ENCODE measurements around the gene TRIM17. TPM values are rescaled to one million over a fixed set of nuclear protein-coding genes. Genes with fewer than 3 reads are reported as not detected.

The TRIM17 gene
- total RNA-seq, 1 experiment from 2014 or later, result not detected

DNA sequence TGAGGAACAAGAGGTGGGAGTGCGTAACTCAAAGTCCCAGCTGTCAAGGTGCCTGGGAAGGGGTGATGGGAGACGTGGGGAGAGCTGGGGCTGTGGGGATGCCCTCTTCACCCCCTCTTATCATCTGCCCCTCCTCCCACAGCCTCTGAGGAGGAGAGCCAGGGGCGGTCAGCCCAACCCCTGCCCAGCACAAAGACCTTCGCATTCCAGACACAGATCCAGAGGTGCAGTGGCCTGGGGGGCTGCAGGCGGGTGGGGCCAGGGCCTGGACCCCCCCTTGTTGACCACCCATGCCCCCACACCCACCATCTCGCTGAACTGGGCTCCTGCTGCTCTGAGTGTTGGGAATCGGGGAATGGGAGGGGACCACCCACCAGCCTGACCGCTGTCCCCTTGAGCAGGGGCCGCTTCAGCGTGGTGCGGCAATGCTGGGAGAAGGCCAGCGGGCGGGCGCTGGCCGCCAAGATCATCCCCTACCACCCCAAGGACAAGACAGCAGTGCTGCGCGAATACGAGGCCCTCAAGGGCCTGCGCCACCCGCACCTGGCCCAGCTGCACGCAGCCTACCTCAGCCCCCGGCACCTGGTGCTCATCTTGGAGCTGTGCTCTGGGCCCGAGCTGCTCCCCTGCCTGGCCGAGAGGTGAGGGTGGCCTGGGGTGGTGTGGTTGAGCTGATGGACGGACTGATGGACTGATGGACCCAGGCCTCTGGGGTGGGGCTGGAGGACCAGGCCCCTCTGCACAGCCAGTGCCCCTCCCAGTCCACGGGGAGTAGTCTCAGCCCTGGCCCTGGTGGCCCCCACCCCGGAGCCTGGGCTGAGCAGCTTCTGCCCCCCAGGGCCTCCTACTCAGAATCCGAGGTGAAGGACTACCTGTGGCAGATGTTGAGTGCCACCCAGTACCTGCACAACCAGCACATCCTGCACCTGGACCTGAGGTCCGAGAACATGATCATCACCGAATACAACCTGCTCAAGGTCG, 39.7 kb downstream of the TRIM17 start:
- DNase-seq, result no peak

DNA sequence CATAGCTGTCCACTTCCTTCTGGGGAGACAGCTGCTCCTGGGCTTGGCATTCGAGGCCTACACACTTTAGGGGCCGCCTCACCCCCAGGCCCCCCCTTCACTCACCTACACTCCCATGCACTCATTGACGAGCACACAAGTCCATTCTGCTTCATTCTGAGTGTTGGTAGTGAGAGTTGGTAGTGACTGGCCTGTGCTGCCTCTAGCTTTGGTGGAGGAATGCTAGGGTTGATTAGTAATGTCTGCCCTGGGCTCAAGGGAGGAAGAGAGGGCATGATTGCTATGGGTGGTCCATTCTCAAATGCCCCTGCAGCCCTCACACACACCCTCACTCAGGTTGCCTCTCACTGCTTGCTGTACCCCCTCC, 40.4 kb downstream of the TRIM17 start:
- no peak for DNase-seq
- no peak overlapping the region for H3K9ac ChIP-seq (ENCODE audit: low read length)
- no peaks in the 10 kb centered on the region for H3K36me3 ChIP-seq (ENCODE audit: insufficient read depth, low read length)
- no peaks in the 10 kb centered on the region for H3K9me2 ChIP-seq (replicated peaks; ENCODE audit: insufficient read depth, low read length)
- no peak overlapping the region for H3K4me2 ChIP-seq (ENCODE audit: low read depth, low read length, poor library complexity, severe bottlenecking)
- H2AFZ ChIP-seq (ENCODE audit: low read length), result no peak overlapping the region
- H3K79me2 ChIP-seq (ENCODE audit: low read length), result no peaks in the 10 kb centered on the region
- no peak overlapping the region for H3K4me3 ChIP-seq (ENCODE audit: low read length)
- no peaks in the 10 kb centered on the region for H3K4me1 ChIP-seq (ENCODE audit: low read length)
- H4K20me1 ChIP-seq (ENCODE audit: insufficient read depth, low read depth, low read length), result no peaks in the 10 kb centered on the region
- no peaks in the 10 kb centered on the region for H3K9me3 ChIP-seq (ENCODE audit: low read length)
- H3K27me3 ChIP-seq (ENCODE audit: low read length), result no peaks in the 10 kb centered on the region
- no peak overlapping the region for H3K27ac ChIP-seq (ENCODE audit: low read length)

More for the DNA sequence above, 39.7 kb downstream of the TRIM17 start:
- Histone ChIP-seq H3K79me2 (ENCODE audit: low read length) (no peaks in the 10 kb centered on the region), H3K9me2 (replicated peaks; ENCODE audit: insufficient read depth, low read length) (no peaks in the 10 kb centered on the region), H3K4me2 (ENCODE audit: low read depth, low read length, poor library complexity, severe bottlenecking) (no peak overlapping the region), H3K9ac (ENCODE audit: low read length) (no peak overlapping the region), H4K20me1 (ENCODE audit: insufficient read depth, low read depth, low read length) (no peaks in the 10 kb centered on the region), H3K27ac (ENCODE audit: low read length) (no peak overlapping the region), H3K9me3 (ENCODE audit: low read length) (no peaks in the 10 kb centered on the region), H3K27me3 (ENCODE audit: low read length) (no peaks in the 10 kb centered on the region), H3K36me3 (ENCODE audit: insufficient read depth, low read length) (no peaks in the 10 kb centered on the region), H3K4me1 (ENCODE audit: low read length) (no peaks in the 10 kb centered on the region), H3K4me3 (ENCODE audit: low read length) (no peak overlapping the region), H2AFZ (ENCODE audit: low read length) (no peak overlapping the region)

DNA sequence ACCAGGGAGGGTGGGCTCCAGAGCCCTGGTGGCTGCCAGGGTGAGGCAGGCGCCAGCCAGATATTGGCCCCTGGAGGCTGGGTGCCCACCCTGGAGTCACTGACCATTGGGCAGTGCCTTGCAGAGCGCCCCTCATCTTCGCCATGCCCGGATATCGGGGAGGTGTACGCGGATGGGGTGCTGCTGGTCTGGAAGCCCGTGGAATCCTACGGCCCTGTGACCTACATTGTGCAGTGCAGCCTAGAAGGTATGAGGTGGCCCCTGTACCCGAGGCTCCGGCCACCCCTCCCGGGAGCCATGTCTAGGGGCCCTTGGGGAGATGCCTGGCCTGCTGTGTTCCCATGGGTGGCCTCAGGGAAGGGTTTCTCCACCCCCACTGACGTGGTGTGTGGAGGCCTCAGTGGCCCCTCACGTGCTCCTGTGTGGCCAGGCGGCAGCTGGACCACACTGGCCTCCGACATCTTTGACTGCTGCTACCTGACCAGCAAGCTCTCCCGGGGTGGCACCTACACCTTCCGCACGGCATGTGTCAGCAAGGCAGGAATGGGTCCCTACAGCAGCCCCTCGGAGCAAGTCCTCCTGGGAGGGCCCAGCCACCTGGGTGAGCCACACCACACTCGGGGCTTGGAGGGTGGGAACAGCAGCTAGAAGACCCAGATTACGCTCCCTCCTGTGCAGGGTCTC, 40.9 kb downstream of the TRIM17 start:
- Histone ChIP-seq H3K27me3 (ENCODE audit: low read length) (no peaks in the 10 kb centered on the region), H3K27ac (ENCODE audit: low read length) (no peak overlapping the region), H3K4me2 (ENCODE audit: low read depth, low read length, poor library complexity, severe bottlenecking) (no peak overlapping the region), H3K36me3 (ENCODE audit: insufficient read depth, low read length) (no peaks in the 10 kb centered on the region), H3K9ac (ENCODE audit: low read length) (no peak overlapping the region), H4K20me1 (ENCODE audit: insufficient read depth, low read depth, low read length) (no peaks in the 10 kb centered on the region), H2AFZ (ENCODE audit: low read length) (no peak overlapping the region), H3K9me3 (ENCODE audit: low read length) (no peaks in the 10 kb centered on the region), H3K9me2 (replicated peaks; ENCODE audit: insufficient read depth, low read length) (no peaks in the 10 kb centered on the region), H3K4me1 (ENCODE audit: low read length) (no peaks in the 10 kb centered on the region), H3K4me3 (ENCODE audit: low read length) (no peak overlapping the region), H3K79me2 (ENCODE audit: low read length) (no peaks in the 10 kb centered on the region)
- no peak for DNase-seq

DNA sequence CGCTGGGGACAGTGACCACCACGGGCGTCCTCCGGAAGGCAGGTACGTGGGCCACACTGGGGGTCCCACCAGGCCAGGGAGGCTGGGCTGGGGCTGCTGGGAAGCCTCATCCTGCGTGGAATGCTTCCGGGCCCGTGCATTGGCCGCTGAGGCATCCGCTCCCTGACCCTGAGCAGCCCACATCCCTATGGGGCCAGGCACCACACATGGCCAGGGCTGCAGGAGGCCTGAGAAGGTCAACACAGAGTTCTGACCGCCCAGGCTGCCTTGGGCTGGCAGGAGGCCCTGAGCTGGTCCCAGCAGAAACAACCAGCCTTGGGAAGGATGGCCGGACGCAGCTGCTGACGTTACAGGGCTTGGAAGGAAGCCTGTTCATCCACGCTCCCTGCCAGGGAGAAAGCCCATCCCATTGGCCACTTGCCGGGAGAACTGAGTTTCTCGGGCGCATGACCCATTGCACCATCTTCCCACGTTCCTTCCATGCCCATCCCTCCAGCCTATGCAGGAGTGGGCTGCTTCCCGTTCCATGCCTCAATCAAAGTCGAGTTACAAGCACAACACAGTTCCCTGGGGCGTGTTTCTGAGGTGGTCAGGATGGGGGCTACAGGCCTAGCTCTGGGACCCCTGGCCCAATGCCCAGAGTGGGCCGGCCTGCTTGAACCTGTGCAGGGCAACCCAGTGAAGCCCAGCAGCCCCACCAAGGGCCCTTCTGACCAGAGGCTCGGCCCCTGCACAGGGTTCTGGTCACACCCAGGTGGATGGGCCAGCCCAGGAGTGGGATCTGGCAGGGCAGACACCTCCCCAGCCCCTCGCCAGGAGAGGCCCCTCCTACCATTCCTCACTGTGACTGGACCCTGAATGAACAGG, 41.7 kb downstream of the TRIM17 start:
- no peak for DNase-seq
- no peaks in the 10 kb centered on the region for H3K36me3 ChIP-seq (ENCODE audit: insufficient read depth, low read length)
- peaks cover 4% of the 10 kb centered on the region; the same call in 1 of the 2 replicates for H3K4me1 ChIP-seq (ENCODE audit: low read length)
- H4K20me1 ChIP-seq (ENCODE audit: insufficient read depth, low read depth, low read length), result 0 out of 2 replicates have a peak, but pooled peaks cover 1% of the 10 kb centered on the region
- no peak overlapping the region for H3K4me2 ChIP-seq (ENCODE audit: low read depth, low read length, poor library complexity, severe bottlenecking)
- H3K4me3 ChIP-seq (ENCODE audit: low read length), result no peak overlapping the region
- no peaks in the 10 kb centered on the region for H3K27me3 ChIP-seq (ENCODE audit: low read length)
- H3K9me2 ChIP-seq (replicated peaks; ENCODE audit: insufficient read depth, low read length), result no peaks in the 10 kb centered on the region
- no peak overlapping the region for H3K9ac ChIP-seq (ENCODE audit: low read length)
- H2AFZ ChIP-seq (ENCODE audit: low read length), result no peak overlapping the region
- H3K79me2 ChIP-seq (ENCODE audit: low read length), result no peaks in the 10 kb centered on the region
- H3K9me3 ChIP-seq (ENCODE audit: low read length), result no peaks in the 10 kb centered on the region
- no peak overlapping the region for H3K27ac ChIP-seq (ENCODE audit: low read length)

DNA sequence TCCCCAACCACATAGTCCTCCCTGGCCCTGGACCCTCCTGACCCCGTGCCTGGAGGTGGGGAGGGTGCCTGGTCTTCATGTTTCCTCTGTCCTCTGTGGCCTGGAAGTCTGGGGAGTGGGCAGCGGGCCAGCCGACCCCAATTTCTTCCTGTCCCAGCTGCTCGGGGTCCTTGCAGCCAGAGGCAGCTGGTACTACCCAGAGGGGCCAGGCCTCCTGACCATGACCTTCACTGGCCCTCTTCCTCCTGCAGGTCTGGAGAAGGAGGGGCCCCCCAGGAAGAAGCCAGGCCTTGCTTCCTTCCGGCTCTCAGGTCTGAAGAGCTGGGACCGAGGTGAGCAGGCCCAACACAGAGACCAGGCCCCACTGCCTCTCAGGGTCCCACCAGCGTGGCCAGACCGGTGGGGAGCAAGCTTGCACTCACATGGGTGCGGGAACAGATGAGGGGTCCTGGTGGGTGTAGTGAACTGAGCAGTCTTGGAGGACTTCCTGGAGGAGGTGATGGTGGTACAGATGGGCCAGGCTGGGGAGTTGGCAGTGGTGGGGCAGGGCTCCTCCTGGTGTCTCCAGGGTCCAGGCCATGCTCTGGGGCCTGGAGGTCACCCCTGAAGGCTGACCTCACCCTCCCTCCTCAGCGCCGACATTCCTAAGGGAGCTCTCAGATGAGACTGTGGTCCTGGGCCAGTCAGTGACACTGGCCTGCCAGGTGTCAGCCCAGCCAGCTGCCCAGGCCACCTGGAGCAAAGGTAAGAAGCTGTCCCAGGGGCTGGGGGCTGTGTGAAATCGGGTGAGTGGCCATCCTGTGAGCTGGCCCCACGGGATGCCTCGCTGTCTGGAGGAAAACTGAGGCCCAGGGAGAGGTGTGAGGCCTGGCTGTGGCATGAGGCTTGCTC, 42.7 kb downstream of the TRIM17 start:
- no peak overlapping the region for H3K9ac ChIP-seq (ENCODE audit: low read length)
- no peaks in the 10 kb centered on the region for H3K36me3 ChIP-seq (ENCODE audit: insufficient read depth, low read length)
- no peak overlapping the region for H3K27ac ChIP-seq (ENCODE audit: low read length)
- H3K27me3 ChIP-seq (ENCODE audit: low read length), result no peaks in the 10 kb centered on the region
- no peak overlapping the region for H2AFZ ChIP-seq (ENCODE audit: low read length)
- DNase-seq, result no peak
- no peaks in the 10 kb centered on the region for H3K9me2 ChIP-seq (replicated peaks; ENCODE audit: insufficient read depth, low read length)
- peaks cover 6% of the 10 kb centered on the region; the same call in 1 of the 2 replicates for H4K20me1 ChIP-seq (ENCODE audit: insufficient read depth, low read depth, low read length)
- H3K4me3 ChIP-seq (ENCODE audit: low read length), result no peak overlapping the region
- peaks cover 8% of the 10 kb centered on the region for H3K4me1 ChIP-seq (ENCODE audit: low read length)
- H3K9me3 ChIP-seq (ENCODE audit: low read length), result no peaks in the 10 kb centered on the region
- no peak overlapping the region for H3K4me2 ChIP-seq (ENCODE audit: low read depth, low read length, poor library complexity, severe bottlenecking)
- H3K79me2 ChIP-seq (ENCODE audit: low read length), result no peaks in the 10 kb centered on the region

DNA sequence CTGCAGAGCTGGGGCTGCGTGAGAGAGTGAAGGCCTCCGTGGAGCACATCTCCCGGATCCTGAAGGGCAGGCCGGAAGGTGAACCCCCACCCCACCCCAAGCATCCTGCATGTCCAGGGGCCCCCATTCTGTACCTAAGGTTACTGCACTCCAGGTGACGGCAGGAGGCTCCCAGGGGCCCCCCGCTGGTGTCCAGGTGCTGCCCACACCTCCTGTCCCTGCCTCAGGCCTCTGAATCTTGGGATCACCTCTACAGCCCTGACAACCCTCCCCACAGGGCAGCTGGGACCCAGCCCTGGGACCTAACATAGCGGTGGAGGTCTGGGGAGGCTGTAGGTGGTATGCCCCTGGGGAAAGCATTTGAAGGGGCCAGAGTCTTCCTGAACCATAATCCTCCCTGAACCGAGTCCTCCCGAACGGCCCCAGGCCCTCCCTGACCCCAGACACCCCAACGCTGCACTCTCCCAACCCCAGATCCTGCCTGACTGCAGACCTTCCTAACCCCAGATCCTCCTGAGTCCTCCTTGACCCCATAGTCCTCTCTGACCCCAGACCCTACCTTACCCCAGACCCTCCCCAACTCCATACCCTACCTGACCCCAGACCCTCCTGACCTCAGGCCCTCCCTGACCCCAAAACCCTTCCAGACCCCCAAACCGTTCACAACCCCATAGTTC, 43.5 kb downstream of the TRIM17 start:
- H3K27ac ChIP-seq (ENCODE audit: low read length), result no peak overlapping the region
- no peak overlapping the region for H3K4me3 ChIP-seq (ENCODE audit: low read length)
- no peaks in the 10 kb centered on the region for H3K79me2 ChIP-seq (ENCODE audit: low read length)
- peaks cover 6% of the 10 kb centered on the region; the same call in 1 of the 2 replicates for H4K20me1 ChIP-seq (ENCODE audit: insufficient read depth, low read depth, low read length)
- H3K4me2 ChIP-seq (ENCODE audit: low read depth, low read length, poor library complexity, severe bottlenecking), result no peak overlapping the region
- DNase-seq, result no peak
- no peaks in the 10 kb centered on the region for H3K36me3 ChIP-seq (ENCODE audit: insufficient read depth, low read length)
- no peak overlapping the region for H3K9ac ChIP-seq (ENCODE audit: low read length)
- no peak overlapping the region for H2AFZ ChIP-seq (ENCODE audit: low read length)
- peaks cover 16% of the 10 kb centered on the region for H3K4me1 ChIP-seq (ENCODE audit: low read length)
- no peaks in the 10 kb centered on the region for H3K27me3 ChIP-seq (ENCODE audit: low read length)
- H3K9me3 ChIP-seq (ENCODE audit: low read length), result no peaks in the 10 kb centered on the region
- no peaks in the 10 kb centered on the region for H3K9me2 ChIP-seq (replicated peaks; ENCODE audit: insufficient read depth, low read length)
